Measurements from ENCODE around the gene LIMK2.
"Not testable (repeated sequence)": the region's sequence is repeated elsewhere in the genome, so short reads cannot be mapped to it uniquely, and the experiment has no call there.

Gene LIMK2

GRCh38 chr22:31313366-31314147, 101.5 kb downstream of the LIMK2 start:
- DNase-seq: peak in 7 of 10 donors; percentile 50 to 94 (median 74)
- intact Hi-C loops (cut with DNase I): no loop called here

- intact Hi-C loops (cut with DNase I); DNase-seq: not testable (repeated sequence)
These were observed 102.1 kb downstream of the LIMK2 start for GRCh38 chr22:31314220-31314619.

DNA sequence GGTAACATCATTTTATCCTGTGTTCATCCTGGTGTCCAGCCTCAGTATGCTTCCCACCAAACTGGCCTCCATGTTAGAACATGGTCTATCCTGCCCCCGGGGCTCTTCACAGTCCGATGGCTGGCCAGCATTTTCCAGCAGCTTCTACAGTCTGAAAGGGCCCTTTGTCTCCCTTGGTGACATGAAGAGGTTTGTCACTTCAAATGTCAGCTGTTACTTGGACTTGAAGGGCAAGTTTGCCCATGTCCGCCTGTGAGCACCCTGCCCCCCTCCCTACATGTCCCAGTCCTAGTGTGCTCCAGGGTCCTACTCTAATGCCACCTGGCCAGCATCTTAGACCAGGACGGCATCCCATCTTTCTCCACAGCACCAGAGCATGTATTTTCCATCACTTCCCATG, 109.3 kb downstream of the LIMK2 start:
- peak in 2 of 10 donors; percentile 59 to 85 for DNase-seq
- intact Hi-C loops (cut with DNase I): no loop called here

DNA sequence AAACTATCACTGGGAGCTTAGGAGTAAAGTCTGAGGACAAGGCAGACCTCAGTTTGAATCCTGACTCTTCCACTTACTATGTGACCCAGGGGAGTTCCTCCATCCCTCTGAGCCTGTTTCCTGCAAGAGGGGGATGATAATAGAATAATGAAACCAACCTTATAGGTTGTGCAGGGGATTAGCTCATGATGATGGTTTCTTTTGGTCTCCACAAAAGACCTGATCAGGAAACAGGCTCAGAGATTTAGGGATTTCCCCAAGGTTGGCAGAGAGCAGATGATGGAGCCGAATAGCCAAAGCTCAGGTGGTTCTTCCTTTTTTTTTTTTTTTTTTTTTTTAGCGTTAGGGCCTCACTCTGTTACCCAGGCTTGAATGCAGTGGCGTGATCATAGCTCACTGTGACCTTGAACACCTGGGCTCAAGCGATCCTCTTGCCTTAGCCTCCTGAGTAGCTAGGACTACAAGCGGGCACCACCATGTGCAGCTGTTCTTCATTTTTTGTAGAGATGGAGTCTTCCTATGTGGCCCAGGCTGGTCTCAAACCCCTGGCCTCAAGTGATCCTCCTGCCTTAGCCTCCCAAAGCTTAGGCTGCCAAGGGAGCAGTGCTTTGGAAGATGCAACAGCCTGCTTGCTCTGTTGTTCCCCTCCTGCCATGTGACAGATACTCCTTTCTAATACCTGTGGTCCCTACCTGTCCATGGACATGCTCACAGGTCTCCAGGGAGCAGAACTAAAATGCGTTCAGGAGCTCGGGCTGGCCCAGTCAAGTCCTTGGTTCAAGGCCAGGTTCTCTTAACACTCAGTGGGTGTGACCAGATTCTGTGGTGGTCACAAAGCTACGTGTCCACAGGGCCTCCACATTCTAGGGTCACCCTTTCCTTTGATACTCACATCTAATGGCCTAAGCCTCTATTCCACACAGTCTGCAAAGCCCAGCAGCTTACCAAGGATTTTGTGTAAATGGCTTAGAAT, 111.8 kb downstream of the LIMK2 start:
- no peak for DNase-seq
- intact Hi-C loops (cut with DNase I): no loop called here

DNA sequence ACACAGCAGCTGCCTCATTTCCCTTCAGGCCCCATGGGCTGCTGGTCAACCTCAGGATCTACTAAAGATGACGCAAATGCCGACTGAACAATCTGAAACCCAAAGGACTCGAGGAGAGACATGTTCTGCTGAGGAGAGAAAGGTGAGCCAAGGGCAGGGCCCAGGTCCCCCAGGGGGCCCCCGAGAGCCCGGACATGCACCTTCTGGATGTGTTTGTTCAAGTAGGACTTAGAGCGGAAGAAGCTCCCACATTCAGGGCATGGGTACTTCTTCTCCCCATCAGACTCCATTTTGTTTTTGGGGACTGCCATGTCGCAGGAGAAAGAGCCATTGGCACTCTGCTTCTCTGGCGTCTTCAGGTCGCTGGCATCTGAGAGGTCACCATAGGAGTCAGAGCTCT, 114.8 kb downstream of the LIMK2 start:
- peak in 1 of 10 donors; percentile 31 for DNase-seq
- intact Hi-C loops (cut with DNase I): no loop called here

GRCh38 chr22:31327806-31328543, 115.9 kb downstream of the LIMK2 start:
- DNase-seq: no peak
- intact Hi-C loops (cut with DNase I): no loop called here

GRCh38 chr22:31328544-31328960, 116.5 kb downstream of the LIMK2 start:
- intact Hi-C loops (cut with DNase I): no loop called here
- DNase-seq: peak in 1 of 10 donors; percentile 70

DNA sequence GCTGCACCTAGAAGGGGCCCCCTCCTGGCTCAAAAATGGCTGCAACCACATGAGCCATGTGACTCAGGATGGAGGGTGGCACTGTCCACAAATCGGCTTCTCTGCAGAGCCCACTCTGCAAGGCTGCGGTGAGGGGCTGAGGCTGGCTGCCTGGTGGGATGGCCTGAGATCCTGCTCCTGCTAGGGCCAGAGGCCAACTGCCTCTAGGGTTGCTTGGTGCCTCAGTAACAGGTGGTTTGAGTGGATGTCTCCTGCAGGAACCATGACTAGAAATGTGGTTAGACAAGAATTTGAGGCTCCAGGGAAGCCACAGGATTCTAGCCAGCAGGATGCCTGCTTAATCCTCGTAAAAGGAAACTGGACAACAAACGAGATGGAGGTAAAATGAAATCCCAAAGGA, 116.9 kb downstream of the LIMK2 start:
- DNase-seq: peak in 1 of 10 donors; percentile 55
- intact Hi-C loops (cut with DNase I): no loop called here
